ENCODE results near the gene ANKRD30A. TPM values are rescaled to one million over a fixed set of nuclear protein-coding genes. Genes with fewer than 3 reads are reported as not detected.

Gene ANKRD30A
- total RNA-seq, 6 experiments from 2014 or later: not detected

GRCh38 chr10:37285063-37285462 is 159.7 kb downstream of the ANKRD30A start:
- Mint-ChIP-seq H3K9me3 (peaks cover 62% of the 10 kb centered on the region), H3K4me3 (no peak overlapping the region), H3K27ac (no peak overlapping the region), H3K4me1 (ENCODE audit: low read depth) (no peaks in the 10 kb centered on the region), H3K27me3 (ENCODE audit: insufficient read depth) (no peaks in the 10 kb centered on the region), H3K36me3 (ENCODE audit: low read depth) (no peaks in the 10 kb centered on the region)
- no peak for TF ChIP-seq CTCF (IDR thresholded peaks at IDR 0.05)
- no peak for DNase-seq

- no peak for TF ChIP-seq CTCF (IDR thresholded peaks at IDR 0.05)
- no peaks in the 10 kb centered on the region for H3K36me3 Mint-ChIP-seq (ENCODE audit: low read depth)
- H3K27me3 Mint-ChIP-seq (ENCODE audit: insufficient read depth): no peaks in the 10 kb centered on the region
- no peak overlapping the region for H3K27ac Mint-ChIP-seq
- H3K4me1 Mint-ChIP-seq (ENCODE audit: low read depth): no peaks in the 10 kb centered on the region
- H3K9me3 Mint-ChIP-seq: peaks cover 46% of the 10 kb centered on the region
- no peak overlapping the region for H3K4me3 Mint-ChIP-seq
- DNase-seq: no peak
These were observed 164.6 kb downstream of the ANKRD30A start for GRCh38 chr10:37289833-37290464.

GRCh38 chr10:37301271-37301670 is 175.9 kb downstream of the ANKRD30A start:
- DNase-seq: no peak
- Mint-ChIP-seq H3K27me3 (ENCODE audit: insufficient read depth) (peaks cover 2% of the 10 kb centered on the region; the same call in 1 of the 2 replicates), H3K36me3 (ENCODE audit: low read depth) (peaks cover 4% of the 10 kb centered on the region), H3K9me3 (peaks cover 64% of the 10 kb centered on the region), H3K4me3 (no peak overlapping the region), H3K4me1 (ENCODE audit: low read depth) (no peaks in the 10 kb centered on the region), H3K27ac (no peak overlapping the region)
- TF ChIP-seq CTCF (IDR thresholded peaks at IDR 0.05): no peak

- no peak for TF ChIP-seq CTCF (IDR thresholded peaks at IDR 0.05)
- peaks cover 2% of the 10 kb centered on the region for H3K27me3 Mint-ChIP-seq (ENCODE audit: insufficient read depth)
- H3K27ac Mint-ChIP-seq: no peak overlapping the region
- peaks cover 70% of the 10 kb centered on the region for H3K9me3 Mint-ChIP-seq
- DNase-seq: no peak
- no peaks in the 10 kb centered on the region for H3K36me3 Mint-ChIP-seq (ENCODE audit: low read depth)
- H3K4me1 Mint-ChIP-seq (ENCODE audit: low read depth): no peaks in the 10 kb centered on the region
- H3K4me3 Mint-ChIP-seq: no peak overlapping the region
These were observed 178.6 kb downstream of the ANKRD30A start for GRCh38 chr10:37304036-37304435.

GRCh38 chr10:37314350-37314749 is 189.0 kb downstream of the ANKRD30A start:
- no peaks in the 10 kb centered on the region for H3K4me1 Mint-ChIP-seq (ENCODE audit: low read depth)
- H3K4me3 Mint-ChIP-seq: no peak overlapping the region
- DNase-seq: no peak
- no peak for TF ChIP-seq CTCF (IDR thresholded peaks at IDR 0.05)
- no peaks in the 10 kb centered on the region for H3K36me3 Mint-ChIP-seq (ENCODE audit: low read depth)
- H3K27ac Mint-ChIP-seq: no peak overlapping the region
- H3K27me3 Mint-ChIP-seq (ENCODE audit: insufficient read depth): no peaks in the 10 kb centered on the region
- H3K9me3 Mint-ChIP-seq: peaks cover 27% of the 10 kb centered on the region

Measured in HFFc6 (cell line).